NCI-H1105 treated with DMSO at 0.1 percent for 48 hours (cell line): Measurements from ENCODE around the gene TUBG1.
A peak's percentile ranks its signal among the peaks of the same experiment; 100 is the strongest.

Experiments
- DNase-seq: peaks from one replicate; lab custom pipeline; 2025; lab: John Stamatoyannopoulos, UW

Gene TUBG1

GRCh38 chr17:42609182-42609813, at the start of gene TUBG1, which contains the start of gene RETREG3:
TSS of gene TUBG1 (plus strand) at chr17:42609683. CDS start at chr17:42609738, 55 bp downstream.
TSS of gene RETREG3 (minus strand) at chr17:42609374. CDS start at chr17:42609324, 50 bp downstream.
- peak; percentile 97 for DNase-seq

DNA sequence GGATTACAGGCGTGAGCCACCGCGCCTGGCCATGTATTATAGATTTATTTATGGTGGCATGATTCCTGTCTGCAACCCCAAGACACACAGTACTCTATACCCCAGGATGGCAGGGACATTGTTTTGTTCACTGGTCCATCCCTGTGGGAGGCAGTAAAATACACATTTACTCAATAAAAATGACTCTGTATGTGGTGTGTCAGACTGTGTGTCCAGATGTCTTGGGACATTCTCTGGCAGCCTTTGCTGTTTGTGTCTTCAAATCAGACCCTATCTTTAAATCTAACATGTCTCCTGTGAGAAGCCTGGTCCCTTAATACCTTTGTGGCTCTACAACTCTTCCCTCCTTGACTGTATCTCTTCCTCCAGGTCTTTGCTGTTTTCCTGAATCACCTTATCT, 49.2 kb upstream of the TUBG1 start:
- DNase-seq, result no peak

GRCh38 chr17:42561897-42562387, 47.5 kb upstream of the TUBG1 start, which contains the start of gene COASY:
TSS of gene COASY (plus strand) at chr17:42562148. CDS start at chr17:42562623, 475 bp downstream.
- peak; percentile 89 for DNase-seq

DNA sequence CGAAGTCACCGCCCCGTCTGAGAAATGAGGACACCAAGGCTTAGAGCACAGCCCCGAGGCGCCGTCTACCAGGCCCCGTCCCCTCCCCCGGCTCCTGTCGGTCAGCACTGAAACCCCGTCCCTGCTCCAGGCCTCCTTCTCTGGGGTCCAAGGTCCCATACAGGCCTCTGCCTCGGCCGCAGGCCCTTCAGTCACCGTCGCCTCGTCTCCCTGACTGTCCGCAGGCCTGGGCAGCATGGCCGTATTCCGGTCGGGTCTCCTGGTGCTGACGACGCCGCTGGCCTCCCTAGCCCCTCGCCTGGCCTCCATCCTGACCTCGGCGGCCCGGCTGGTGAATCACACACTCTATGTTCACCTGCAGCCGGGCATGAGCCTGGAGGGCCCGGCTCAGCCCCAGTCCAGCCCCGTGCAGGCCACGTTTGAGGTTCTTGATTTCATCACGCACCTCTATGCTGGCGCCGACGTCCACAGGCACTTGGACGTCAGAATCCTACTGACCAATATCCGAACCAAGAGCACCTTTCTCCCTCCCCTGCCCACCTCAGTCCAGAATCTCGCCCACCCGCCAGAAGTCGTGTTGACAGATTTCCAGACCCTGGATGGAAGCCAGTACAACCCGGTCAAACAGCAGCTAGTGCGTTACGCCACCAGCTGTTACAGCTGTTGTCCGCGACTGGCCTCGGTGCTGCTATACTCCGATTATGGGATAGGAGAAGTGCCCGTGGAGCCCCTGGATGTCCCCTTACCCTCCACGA, 46.9 kb upstream of the TUBG1 start:
- DNase-seq, result no peak

- DNase-seq, result no peak
These were observed 46.4 kb upstream of the TUBG1 start for GRCh38 chr17:42563143-42563509.

DNA sequence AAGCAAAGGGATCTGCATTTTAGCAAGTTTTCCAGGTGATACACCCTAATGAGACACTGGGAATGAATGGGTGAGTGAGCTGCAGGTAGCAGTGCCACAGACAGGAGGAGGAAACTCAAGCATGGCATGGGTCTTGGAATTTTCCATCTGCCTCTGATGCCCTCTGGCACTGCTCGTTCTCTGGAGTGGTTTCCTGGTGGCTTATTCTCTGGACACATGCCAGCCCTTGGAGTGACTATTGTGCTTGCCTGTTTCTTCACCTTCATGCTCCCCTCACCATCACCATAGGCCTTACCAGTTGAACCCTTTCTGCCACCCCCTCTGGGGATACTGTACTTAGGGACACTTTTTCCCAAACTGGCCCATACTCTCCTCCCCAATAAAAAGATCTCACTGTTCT, 45.9 kb upstream of the TUBG1 start:
- peak; percentile 13 for DNase-seq

- DNase-seq, result no peak
These were observed 45.5 kb upstream of the TUBG1 start for GRCh38 chr17:42563950-42564349.

GRCh38 chr17:42564815-42565522, 44.5 kb upstream of the TUBG1 start:
- DNase-seq, result no peak

DNA sequence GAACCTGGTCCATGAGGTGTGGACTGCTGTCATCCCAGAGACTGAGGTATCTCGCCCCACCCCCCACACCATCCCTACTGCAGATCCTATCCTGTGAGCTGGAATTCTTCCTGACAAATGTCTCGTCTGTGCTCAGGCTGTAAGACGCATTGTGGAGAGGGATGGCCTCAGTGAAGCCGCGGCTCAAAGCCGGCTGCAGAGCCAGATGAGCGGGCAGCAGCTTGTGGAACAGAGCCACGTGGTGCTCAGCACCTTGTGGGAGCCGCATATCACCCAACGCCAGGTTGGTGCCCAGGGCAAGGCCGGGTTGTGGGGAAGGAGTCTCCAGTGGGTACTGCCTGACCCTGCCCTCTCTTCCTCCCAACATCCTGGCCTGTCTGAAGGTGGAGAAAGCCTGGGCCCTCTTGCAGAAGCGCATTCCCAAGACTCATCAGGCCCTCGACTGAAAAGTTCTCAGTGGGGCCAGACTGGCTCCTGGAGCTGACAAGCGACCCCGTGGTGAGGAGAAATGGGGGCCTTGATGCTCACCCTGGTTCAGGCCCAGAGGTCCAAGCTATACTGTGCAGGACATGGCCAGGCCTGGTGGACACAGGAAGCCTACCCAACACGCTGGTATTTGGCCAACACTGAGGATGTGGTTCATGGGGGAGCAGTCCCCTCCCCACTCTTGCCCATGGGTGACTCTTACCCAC, 43.8 kb upstream of the TUBG1 start:
- DNase-seq, result no peak

- DNase-seq, result no peak
These were observed 43.1 kb upstream of the TUBG1 start for GRCh38 chr17:42566215-42566882.

GRCh38 chr17:42566883-42567573, 42.5 kb upstream of the TUBG1 start, which contains the start of gene MLX:
TSS of gene MLX (plus strand) at chr17:42567100. CDS start at chr17:42567125, 25 bp downstream.
- DNase-seq, result peak; percentile 87

DNA sequence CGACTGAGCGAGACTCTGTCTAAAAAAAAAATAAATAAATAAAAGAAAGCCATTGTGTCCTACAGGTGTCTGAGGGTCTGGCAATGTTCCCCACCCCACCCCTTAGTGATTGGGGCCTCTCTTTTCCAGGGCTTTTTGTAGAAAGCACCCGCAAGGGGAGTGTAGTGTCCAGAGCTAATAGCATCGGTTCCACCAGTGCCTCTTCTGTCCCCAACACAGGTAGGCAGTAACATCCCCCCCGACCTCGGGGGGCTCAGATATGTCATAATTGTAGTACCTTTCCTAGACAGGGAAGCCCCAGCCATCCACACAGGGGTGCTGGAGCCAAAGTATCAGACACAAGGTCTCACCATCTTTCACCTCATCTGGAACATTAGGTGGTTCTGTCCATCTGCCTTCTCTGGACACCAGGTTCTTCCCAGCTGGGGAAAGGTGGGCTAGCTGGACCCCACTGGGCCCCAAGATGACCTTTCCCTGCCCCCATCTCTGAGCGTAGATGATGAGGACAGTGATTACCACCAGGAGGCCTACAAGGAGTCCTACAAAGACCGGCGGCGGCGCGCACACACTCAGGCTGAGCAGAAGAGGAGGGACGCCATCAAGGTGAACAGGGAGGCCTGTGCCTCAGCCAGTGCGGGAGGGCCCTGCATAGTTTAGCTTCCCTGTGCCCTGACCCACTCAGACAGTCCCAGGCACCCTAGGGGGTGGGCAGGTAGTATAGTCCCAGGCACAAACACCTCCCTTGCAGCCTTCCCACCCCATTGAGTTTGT, 41.0 kb upstream of the TUBG1 start:
- DNase-seq, result no peak

- DNase-seq, result no peak
These were observed 37.9 kb upstream of the TUBG1 start for GRCh38 chr17:42571435-42572225.

- DNase-seq, result no peak
These were observed 36.4 kb upstream of the TUBG1 start for GRCh38 chr17:42573095-42573494.

- no peak for DNase-seq
These were observed 35.0 kb upstream of the TUBG1 start for GRCh38 chr17:42574463-42574862.

DNA sequence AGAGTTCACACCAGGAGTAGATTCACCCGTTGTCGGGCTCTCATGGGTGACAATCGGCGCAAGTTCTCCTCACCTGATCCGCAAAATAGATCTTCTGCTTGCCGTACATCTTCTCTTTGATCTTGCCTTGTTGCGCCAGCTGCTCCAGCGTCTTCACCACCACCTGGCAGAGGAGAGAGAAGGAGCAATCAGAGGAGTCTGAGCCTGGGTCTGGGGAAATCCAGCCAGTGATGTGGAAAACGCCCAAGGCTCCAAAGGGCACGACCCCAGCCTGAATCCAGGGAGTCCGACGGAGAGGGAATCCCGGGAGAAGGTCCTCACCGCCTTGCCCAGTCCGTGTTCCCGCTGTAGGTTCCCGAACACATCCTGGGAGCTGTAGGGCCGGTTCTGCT, 32.3 kb upstream of the TUBG1 start:
- no peak for DNase-seq

DNA sequence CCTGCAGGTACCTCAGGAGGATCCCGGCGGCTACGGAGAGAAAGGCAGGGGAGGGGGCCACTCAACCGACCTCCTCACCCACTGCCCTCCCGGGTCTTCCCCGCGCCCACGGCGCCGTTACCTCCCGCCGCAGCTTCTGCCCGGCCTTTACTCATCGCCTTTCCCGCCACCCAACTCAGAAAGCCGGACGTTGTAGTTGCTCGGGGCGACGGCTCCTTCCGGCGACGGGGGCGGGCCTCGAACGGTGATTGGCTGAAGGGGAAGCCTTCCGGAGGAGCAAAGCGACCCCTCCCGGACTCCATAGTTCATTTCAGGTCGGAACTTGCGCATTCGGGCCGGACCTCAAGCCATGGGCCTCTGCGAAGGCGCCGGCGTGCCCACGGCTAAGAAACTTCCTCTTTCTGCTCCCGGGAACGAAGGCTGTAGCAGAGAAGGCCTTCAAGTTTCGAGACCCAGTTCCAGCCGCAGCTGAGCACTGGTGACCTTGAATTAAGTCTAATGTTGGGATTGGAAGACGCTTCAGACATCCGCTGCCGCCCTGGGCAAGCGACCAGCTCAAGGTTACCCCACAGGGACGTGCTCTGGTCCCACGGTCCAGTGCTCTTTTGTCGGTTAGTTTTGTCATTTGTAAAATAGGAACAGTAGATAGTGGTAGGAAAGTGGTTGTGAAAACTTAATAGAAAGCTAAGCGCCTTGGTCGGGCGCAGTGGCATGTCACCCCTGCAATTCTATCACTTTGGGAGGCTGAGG, 31.8 kb upstream of the TUBG1 start, which contains the start of gene PSMC3IP:
Gene PSMC3IP, minus strand, starts transcription at position 198 of the 750 bp plus-strand sequence. Its CDS starts 43 bp downstream, at position 155.
- DNase-seq, result peak; percentile 88

DNA sequence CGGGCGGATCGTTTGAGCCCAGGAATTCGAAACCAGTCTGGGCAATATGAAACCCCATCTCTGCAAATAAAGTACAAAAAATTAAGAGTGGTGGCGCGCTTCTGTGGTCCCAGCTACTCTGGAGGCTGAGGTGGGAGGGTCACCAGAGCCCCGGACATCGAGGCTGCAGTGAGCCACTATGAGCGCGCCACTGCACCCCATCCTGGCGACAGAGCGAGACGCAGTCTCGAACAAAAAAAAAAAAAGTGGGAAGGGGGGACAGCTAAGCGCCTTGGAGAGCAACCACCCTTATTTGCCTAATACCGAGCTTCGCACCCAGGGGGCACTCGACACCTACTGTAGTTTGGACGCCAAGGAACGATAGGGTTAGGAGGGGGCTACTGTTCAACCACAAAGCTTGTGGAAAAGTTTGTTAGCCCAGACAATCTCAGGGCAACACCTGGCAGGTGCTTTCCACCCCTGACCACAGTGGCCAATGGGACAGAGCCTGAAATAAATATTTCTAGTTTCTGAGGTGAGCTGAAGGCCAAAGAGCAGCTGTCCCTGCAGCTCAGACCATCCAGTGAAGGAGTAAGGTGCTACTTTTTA, 31.1 kb upstream of the TUBG1 start:
- DNase-seq, result peak; percentile 74
